HG02943 (cell line): ENCODE measurements around the gene ABHD12.

Experiments
- ATAC-seq: cut with Tn5 transposase; IDR thresholded peaks from one replicate; pipeline ENCODE4 v1.9.1; 2021; ENCODE audit warnings: mild to moderate bottlenecking, low read depth, moderate library complexity; ENCODE audit not compliant: unreplicated experiment

Gene ABHD12

DNA sequence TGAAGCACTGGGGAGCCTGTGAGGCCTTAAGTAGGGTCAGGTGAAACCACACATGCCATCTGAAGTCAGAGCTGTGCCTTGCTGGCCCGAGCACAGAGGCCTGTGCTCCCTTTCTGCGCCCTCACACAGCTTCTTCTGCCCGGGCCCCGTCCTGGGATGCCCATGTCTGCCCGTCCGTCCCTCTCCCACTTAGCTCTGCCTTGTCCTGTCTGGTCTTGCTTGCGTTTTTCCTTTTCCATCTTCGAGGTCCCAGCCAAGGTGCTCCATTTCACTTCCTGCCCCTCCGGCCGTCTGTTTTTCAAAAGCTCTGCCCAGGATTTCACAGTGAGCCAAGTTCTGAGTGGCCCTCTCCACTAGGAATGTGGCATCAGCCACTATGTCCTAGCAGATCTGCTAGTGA, 97.1 kb downstream of the ABHD12 start:
- ATAC-seq = no peak

DNA sequence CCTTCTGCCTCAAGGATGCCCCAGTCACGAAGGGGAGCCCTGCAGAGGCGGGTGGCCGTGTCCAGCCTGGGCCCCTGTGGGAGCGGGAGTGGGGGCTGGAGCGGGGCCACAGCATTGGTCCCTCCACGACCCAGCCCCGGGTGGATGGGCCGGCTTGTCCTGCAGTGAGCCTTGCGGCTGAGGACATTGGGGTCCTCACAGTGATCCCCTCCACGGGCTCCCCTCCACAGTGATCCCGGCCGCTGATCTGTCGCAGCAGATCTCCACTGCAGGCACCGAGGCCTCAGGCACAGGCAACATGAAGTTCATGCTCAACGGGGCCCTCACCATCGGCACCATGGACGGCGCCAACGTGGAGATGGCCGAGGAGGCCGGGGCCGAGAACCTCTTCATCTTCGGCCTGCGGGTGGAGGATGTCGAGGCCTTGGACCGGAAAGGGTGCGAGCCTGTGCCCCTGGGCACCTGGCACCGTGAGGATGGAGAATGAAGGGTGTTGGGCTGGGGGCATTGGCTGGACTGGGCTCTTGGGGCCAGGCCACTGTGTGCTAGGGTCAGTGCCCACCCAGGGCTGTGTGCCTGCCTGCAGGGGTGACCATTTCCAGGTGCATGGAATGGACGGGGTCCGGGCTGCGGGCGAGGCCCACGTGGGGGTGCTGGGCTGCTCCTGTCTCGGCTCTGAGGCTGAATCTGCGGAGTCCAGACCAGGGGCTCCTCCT, 98.3 kb downstream of the ABHD12 start:
- ATAC-seq = no peak

GRCh38 chr20:25291432-25292133, 99.1 kb downstream of the ABHD12 start:
- ATAC-seq = no peak

GRCh38 chr20:25290646-25291431, 99.8 kb downstream of the ABHD12 start:
- no peak for ATAC-seq

GRCh38 chr20:25289886-25290597, 100.6 kb downstream of the ABHD12 start:
- ATAC-seq = no peak

GRCh38 chr20:25288291-25289181, 102.1 kb downstream of the ABHD12 start:
- ATAC-seq = peak; percentile 84

- ATAC-seq = no peak
Measured at GRCh38 chr20:25287631-25288290, 102.9 kb downstream of the ABHD12 start.

- no peak for ATAC-seq
Measured at GRCh38 chr20:25286917-25287316, 103.7 kb downstream of the ABHD12 start.

- no peak for ATAC-seq
Measured at GRCh38 chr20:25285856-25286798, 104.5 kb downstream of the ABHD12 start.

DNA sequence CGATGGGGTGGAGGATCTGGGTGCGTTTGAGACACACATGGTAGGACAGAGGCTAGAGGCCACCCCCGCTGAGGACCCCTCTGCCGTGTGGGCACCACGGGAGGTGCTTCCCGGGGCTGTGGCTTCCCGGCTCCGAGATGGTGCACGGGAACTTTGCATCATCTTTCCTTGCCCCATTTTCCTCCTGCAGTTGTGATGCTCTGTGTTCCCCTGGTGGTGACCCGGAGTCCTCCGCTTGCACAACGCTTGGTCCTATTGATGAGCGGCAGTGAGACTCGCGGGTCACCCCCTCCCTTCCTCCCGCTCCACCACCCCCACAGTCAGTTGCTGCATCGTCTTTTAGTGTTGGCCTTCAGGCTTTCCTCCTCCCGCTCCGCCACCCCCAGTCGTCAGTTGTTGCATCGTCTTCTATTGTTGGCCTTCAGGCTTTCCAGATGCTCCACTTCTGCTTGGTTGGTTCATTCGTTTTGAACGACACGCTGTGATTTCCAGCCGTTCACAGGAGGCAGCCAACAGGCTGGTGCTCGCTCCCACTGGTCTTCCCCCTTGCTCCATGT, 105.5 kb downstream of the ABHD12 start:
- no peak for ATAC-seq

DNA sequence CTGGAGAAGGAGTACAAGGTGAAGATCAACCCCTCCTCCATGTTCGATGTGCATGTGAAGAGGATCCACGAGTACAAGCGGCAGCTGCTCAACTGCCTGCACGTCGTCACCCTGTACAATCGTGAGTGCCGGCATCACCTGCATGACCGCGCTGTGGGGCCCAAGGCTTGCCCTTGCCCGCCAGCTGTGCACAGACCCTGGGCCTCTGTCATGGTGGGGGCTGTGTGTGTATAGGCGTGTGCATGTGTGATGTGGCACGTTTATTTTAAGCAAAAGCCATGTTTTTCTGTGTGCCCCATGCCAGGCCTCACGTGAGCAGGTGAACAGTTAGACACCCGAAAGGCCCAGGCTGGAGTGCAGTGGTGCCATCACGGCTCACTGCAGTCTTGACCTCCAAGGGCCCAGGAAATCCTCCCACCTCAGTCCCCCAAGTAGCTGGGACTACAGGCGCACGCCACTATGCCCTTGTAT, 106.5 kb downstream of the ABHD12 start:
- ATAC-seq = no peak

- no peak for ATAC-seq
Measured at GRCh38 chr20:25283221-25283951, 107.2 kb downstream of the ABHD12 start.

GRCh38 chr20:25282796-25283195, 107.8 kb downstream of the ABHD12 start:
- no peak for ATAC-seq

GRCh38 chr20:25282034-25282781, 108.4 kb downstream of the ABHD12 start:
- ATAC-seq = no peak

DNA sequence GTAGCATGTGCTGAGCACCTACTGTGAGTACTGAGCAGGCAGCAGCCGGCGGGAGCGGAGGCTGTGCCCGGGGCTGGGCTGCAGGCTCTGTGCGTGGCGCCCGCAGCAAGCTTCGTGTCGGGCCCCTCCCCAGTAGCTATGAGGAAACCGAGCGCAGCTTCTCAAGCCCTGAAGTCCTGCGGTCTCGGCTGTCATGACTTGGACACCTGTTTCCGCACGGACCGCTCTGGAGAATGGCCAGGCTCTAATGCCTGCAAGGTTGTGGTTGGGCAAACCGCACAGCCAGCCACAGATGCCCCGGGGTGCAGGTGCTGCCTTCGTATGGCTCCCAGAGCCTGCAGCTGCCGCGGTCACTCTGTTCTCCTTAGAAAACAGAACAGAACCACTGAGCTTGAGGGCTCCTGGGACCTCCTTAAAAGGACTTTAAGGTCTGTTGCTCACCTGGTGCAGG, 109.1 kb downstream of the ABHD12 start:
- ATAC-seq = peak; percentile 57
